B cell (primary cell): ENCODE measurements around the gene WDR4. TPM values are rescaled to one million over a fixed set of nuclear protein-coding genes. Genes with fewer than 3 reads are reported as not detected.

ENCODE experiments used
- ATAC-seq: fragments of 200-7000 bp; cut with Tn5 transposase; one replicate; pipeline ENCODE4 v1.10.0; 2021; ENCODE audit warnings: low read depth, mild to moderate bottlenecking, moderate number of reproducible peaks, moderate library complexity
- CTCF ChIA-PET: fragments of 350-600 bp; sonication (Branson Sonifier 250); formaldehyde crosslinking; loops from one replicate; lab custom pipeline; 2021; ENCODE audit warnings: antibody characterized with exemption, inconsistent platforms; lab: Charles Lee
- POLR2A ChIA-PET: fragments of 350-600 bp; sonication (Branson Sonifier 250); formaldehyde crosslinking; loops from one replicate; lab custom pipeline; 2021; ENCODE audit warnings: antibody characterized with exemption; lab: Charles Lee
- DNase-seq: peaks from one replicate; pipeline ENCODE4 v3.0.0; 2013
- H2AFZ ChIP-seq: 2 replicates; pipeline ENCODE4 v1.6.1; 2012; ENCODE audit warnings: mild to moderate bottlenecking, low read depth, low read length; ENCODE audit not compliant: insufficient read depth, poor library complexity, severe bottlenecking
- H3K27ac ChIP-seq, 2 donors: 1 replicate in 1 of 2; 2 replicates in 1 of 2; pipeline ENCODE4 v1.5.1; 2012 to 2013; ENCODE audit warnings: low read length in 2 of 2, mild to moderate bottlenecking in 2 of 2, moderate library complexity in 1 of 2
- H3K27me3 ChIP-seq, 4 experiments: fragments of 200-600 bp in 1 of 4; sonication (generic) in 1 of 4; replicated peaks in 1 of 4; 1 replicate in 2 of 4; 2 replicates in 2 of 4; pipeline versions ENCODE4 v1.6.1 to v1.7.0; 2013 to 2016; ENCODE audit warnings: low read length in 3 of 4, mild to moderate bottlenecking in 2 of 4, mixed read lengths in 1 of 4, moderate library complexity in 1 of 4; ENCODE audit not compliant: insufficient read depth in 4 of 4, control insufficient read depth in 3 of 4; ENCODE audit errors: control extremely low read depth in 1 of 4
- H3K36me3 ChIP-seq, 2 experiments: replicated peaks in 1 of 2; 1 replicate in 1 of 2; 2 replicates in 1 of 2; pipeline versions ENCODE4 v1.6.1 to v1.7.1; 2013; ENCODE audit warnings: low read length in 1 of 2; ENCODE audit not compliant: insufficient read depth in 2 of 2, control insufficient read depth in 1 of 2; ENCODE audit errors: control extremely low read depth in 1 of 2, extremely low read depth in 1 of 2
- H3K4me1 ChIP-seq, 2 donors: fragments of 200-600 bp in 1 of 2; sonication (generic) in 1 of 2; 1 replicate in 1 of 2; 2 replicates in 1 of 2; pipeline versions ENCODE4 v1.5.1 to v1.6.1; 2013 to 2017; ENCODE audit warnings: low read length in 2 of 2; ENCODE audit not compliant: control insufficient read depth in 2 of 2, insufficient read depth in 2 of 2
- H3K4me2 ChIP-seq: replicated peaks from 2 replicates; pipeline ENCODE3; 2012; ENCODE audit warnings: mild to moderate bottlenecking, low read depth, low read length; ENCODE audit not compliant: poor library complexity, severe bottlenecking
- H3K4me3 ChIP-seq, 5 experiments: fragments of 200-600 bp in 1 of 5; sonication (generic) in 1 of 5; 1 replicate in 3 of 5; 2 replicates in 2 of 5; pipeline versions ENCODE4 v1.5.1 to v1.7.0; 2011 to 2016; ENCODE audit warnings: low read length in 4 of 5, mild to moderate bottlenecking in 4 of 5, low read depth in 2 of 5, control low read depth in 1 of 5, moderate library complexity in 1 of 5; ENCODE audit not compliant: insufficient read depth in 1 of 5; ENCODE audit errors: control extremely low read depth in 1 of 5, extremely low read depth in 1 of 5
- H3K79me2 ChIP-seq: fragments of 200-600 bp; sonication (generic); one replicate; pipeline ENCODE4 v1.6.0; 2016; ENCODE audit warnings: low read length; ENCODE audit not compliant: control insufficient read depth, insufficient read depth
- H3K9ac ChIP-seq: fragments of 200-600 bp; sonication (generic); 2 replicates; pipeline ENCODE4 v1.6.1; 2017; ENCODE audit warnings: mild to moderate bottlenecking, low read length, moderate library complexity
- H3K9me3 ChIP-seq, 3 donors: one replicate each; pipeline versions ENCODE4 v1.6.1 to v1.7.1; 2013; ENCODE audit warnings: low read length in 2 of 3; ENCODE audit not compliant: control insufficient read depth in 2 of 3, insufficient read depth in 1 of 3; ENCODE audit errors: control extremely low read depth in 1 of 3
- H4K20me1 ChIP-seq: 2 replicates; pipeline ENCODE4 v1.6.0; 2012; ENCODE audit warnings: mild to moderate bottlenecking, low read length; ENCODE audit not compliant: insufficient read depth, control insufficient read depth, poor library complexity, severe bottlenecking
- H3K27ac Mint-ChIP-seq: one replicate; pipeline ENCODE4 v1.8.0; 2021; ENCODE audit warnings: mixed read lengths
- H3K27me3 Mint-ChIP-seq: one replicate; pipeline ENCODE4 v1.8.0; 2021; ENCODE audit warnings: mixed read lengths
- H3K4me1 Mint-ChIP-seq: one replicate; pipeline ENCODE4 v1.8.0; 2021; ENCODE audit warnings: mixed read lengths
- H3K4me3 Mint-ChIP-seq: one replicate; pipeline ENCODE4 v1.8.0; 2021; ENCODE audit warnings: mixed read lengths
- H3K9me3 Mint-ChIP-seq: one replicate; pipeline ENCODE4 v1.8.0; 2022; ENCODE audit warnings: mixed read lengths; ENCODE audit not compliant: insufficient read depth
- EZH2 ChIP-seq: IDR thresholded peaks from 2 replicates; pipeline ENCODE4 v1.6.1; 2012; ENCODE audit warnings: borderline replicate concordance, low read depth, mild to moderate bottlenecking, moderate library complexity, low read length; ENCODE audit not compliant: insufficient read depth, poor library complexity, severe bottlenecking
- WGBS: methylation state at CpG from one replicate; pipeline ENCODE4 v1.1.5; 2013; ENCODE audit warnings: missing lambda C conversion rate; ENCODE audit not compliant: insufficient coverage; 5-methylcytosine and 5-hydroxymethylcytosine counted together
- intact Hi-C: fragments of 100-400 bp; cut with micrococcal nuclease; formaldehyde crosslinking; loops from one replicate; pipeline ENCODE4 v1.10.0; 2022
- polyA plus RNA-seq: library from polyadenylated mRNA; depleted of rRNA; stranded (reverse); fragments of >200 nt; gene quantifications from 2 replicates; pipeline ENCODE4 v1.2.3, GENCODE V29; 2012
- total RNA-seq, 2 donors: library from RNA; stranded (reverse); fragments of 120-200 nt in 1 of 2; gene quantifications; 1 replicate in 1 of 2; 2 replicates in 1 of 2; pipeline versions ENCODE4 v1.2.3 to v1.2.4, GENCODE V29; 2013 to 2022
- TF ChIP-seq, protein P1 (sequence below): fragments of 200-600 bp; IDR thresholded peaks from one replicate; pipeline ENCODE4 v1.8.0; 2022; ENCODE audit warnings: antibody characterized with exemption, mild to moderate bottlenecking

WDR4 gene
- total and polyA plus RNA-seq, 2 donors (not counting 1 experiment from before 2014, with no cell fraction given): 17.7 to 40.1 TPM

DNA sequence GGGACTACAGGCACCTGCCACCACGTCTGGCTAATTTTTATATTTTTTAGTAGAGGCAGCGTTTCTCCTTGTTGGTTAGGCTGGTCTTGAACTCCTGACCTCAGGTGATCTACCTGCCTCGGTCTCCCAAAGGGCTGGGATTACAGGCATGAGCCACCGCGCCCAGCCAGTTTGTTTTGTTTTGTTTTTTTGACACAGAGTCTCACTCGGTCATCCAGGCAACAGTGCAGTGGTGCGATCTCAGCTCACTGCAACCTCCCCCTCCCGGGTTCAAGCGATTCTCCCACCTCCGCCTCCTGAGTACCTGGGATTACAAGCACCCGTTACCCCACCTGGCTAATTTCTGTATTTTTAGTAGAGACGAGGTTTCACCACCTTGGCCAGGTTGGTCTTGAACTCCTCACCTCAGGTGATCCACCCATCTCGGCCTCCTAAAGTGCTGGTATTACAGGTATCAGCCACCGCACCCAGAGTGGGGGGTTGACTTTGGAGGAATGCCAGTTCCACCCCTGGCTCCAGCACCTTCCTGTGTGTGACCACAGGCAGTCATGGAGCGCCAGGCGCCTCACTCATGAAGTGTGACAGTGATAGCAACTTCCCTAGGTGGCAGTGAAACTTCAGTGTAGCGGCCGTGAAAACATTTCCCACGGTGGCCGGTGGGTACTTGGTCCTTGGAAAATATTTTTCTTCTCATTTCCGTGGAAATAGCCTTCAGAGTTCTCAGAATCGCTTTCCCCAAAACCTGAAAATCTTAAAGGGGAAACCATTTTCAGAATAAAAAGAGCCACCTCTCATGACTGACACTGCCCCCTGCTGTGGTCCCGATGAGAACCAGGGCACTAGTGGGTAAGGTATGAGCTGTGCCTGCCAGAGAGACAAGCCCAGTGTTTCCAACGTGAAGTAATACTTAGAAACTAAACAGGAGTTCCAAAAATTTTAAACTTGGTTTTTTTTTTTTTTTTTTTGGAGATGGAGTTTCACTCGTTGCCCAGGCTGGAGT, 48.6 kb downstream of the WDR4 start:
- no peak overlapping the region for H3K27ac Mint-ChIP-seq
- Histone ChIP-seq H3K9me3 (peaks cover 0 to 2% (median 0%) of the 10 kb centered on the region in 3 donors), H3K4me3 (no peak overlapping the region), H2AFZ (no peak overlapping the region), H3K27ac (no peak overlapping the region), H3K4me2 (peak overlapping the region; percentile 1), H3K4me1 (peaks cover 3 to 13% of the 10 kb centered on the region in 2 donors), H3K9ac (no peak overlapping the region), H3K36me3 (no peaks in the 10 kb centered on the region), H3K27me3 (peaks cover 0 to 9% (median 4%) of the 10 kb centered on the region in 4 experiments), H4K20me1 (no peaks in the 10 kb centered on the region), H3K79me2 (no peaks in the 10 kb centered on the region)
- 57% methylated on average over 19 of the region's 25 CpGs for WGBS
- no peak overlapping the region for H3K4me3 Mint-ChIP-seq
- POLR2A ChIA-PET: interaction anchor here (0.7 kb wide), 3 partner anchors 14 to 298 kb away, joined by 3 to 5 read pairs (median 3); no protein-coding TSS in a partner anchor
- H3K4me1 Mint-ChIP-seq: peaks cover 13% of the 10 kb centered on the region
- no peak for TF ChIP-seq EZH2
- TF ChIP-seq, protein P1, sequence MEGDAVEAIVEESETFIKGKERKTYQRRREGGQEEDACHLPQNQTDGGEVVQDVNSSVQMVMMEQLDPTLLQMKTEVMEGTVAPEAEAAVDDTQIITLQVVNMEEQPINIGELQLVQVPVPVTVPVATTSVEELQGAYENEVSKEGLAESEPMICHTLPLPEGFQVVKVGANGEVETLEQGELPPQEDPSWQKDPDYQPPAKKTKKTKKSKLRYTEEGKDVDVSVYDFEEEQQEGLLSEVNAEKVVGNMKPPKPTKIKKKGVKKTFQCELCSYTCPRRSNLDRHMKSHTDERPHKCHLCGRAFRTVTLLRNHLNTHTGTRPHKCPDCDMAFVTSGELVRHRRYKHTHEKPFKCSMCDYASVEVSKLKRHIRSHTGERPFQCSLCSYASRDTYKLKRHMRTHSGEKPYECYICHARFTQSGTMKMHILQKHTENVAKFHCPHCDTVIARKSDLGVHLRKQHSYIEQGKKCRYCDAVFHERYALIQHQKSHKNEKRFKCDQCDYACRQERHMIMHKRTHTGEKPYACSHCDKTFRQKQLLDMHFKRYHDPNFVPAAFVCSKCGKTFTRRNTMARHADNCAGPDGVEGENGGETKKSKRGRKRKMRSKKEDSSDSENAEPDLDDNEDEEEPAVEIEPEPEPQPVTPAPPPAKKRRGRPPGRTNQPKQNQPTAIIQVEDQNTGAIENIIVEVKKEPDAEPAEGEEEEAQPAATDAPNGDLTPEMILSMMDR: peak; percentile 11
- intact Hi-C loops: loop anchor here (5.0 kb wide), 1 partner anchor 238 kb away; no protein-coding TSS in a partner anchor
- DNase-seq: no peak
- CTCF ChIA-PET: interaction anchor here (0.7 to 1.0 kb wide), 2 partner anchors 238 to 1146 kb away, joined by 3 read pairs; no protein-coding TSS in a partner anchor
- H3K27me3 Mint-ChIP-seq: peaks cover 26% of the 10 kb centered on the region
- ATAC-seq: no peak
- H3K9me3 Mint-ChIP-seq: no peaks in the 10 kb centered on the region
